Mesenchymal stem cell (in vitro differentiated cells and primary cell): Measurements from ENCODE around the gene FEM1A.

Experiments used
- DNase-seq: peaks from one replicate; pipeline ENCODE4 v3.0.0-alpha.2; 2013
- H2AFZ ChIP-seq: one replicate; pipeline ENCODE4 v1.6.1; 2013; ENCODE audit warnings: low read depth, mild to moderate bottlenecking, control low read depth, inconsistent platforms, low read length, moderate library complexity
- H2AK5ac ChIP-seq: 2 replicates; pipeline ENCODE4 v1.6.1; 2013; ENCODE audit warnings: low read length, moderate library complexity, mild to moderate bottlenecking, inconsistent platforms; ENCODE audit not compliant: severe bottlenecking
- H2BK120ac ChIP-seq: one replicate; pipeline ENCODE4 v1.6.1; 2013; ENCODE audit warnings: low read depth, mild to moderate bottlenecking, inconsistent platforms, low read length, moderate library complexity
- H2BK12ac ChIP-seq, 2 experiments: one replicate each; pipeline ENCODE4 v1.6.1; 2013; ENCODE audit warnings: inconsistent platforms in 2 of 2, low read length in 2 of 2, mild to moderate bottlenecking in 2 of 2, moderate library complexity in 2 of 2, control low read depth in 1 of 2
- H2BK15ac ChIP-seq: one replicate; pipeline ENCODE4 v1.6.1; 2013; ENCODE audit warnings: mild to moderate bottlenecking, low read depth, inconsistent platforms; ENCODE audit not compliant: poor library complexity, severe bottlenecking
- H2BK5ac ChIP-seq: 2 replicates; pipeline ENCODE4 v1.6.1; 2013; ENCODE audit warnings: low read depth, mild to moderate bottlenecking, low read length, control low read depth, inconsistent platforms; ENCODE audit not compliant: poor library complexity, severe bottlenecking
- H3K14ac ChIP-seq, 2 experiments: one replicate each; pipeline ENCODE4 v1.6.1; 2013; ENCODE audit warnings: inconsistent platforms in 2 of 2, low read length in 2 of 2, control low read depth in 1 of 2, mild to moderate bottlenecking in 1 of 2, moderate library complexity in 1 of 2
- H3K18ac ChIP-seq, 2 experiments: one replicate each; pipeline ENCODE4 v1.6.1; 2013; ENCODE audit warnings: inconsistent platforms in 2 of 2, low read length in 2 of 2, control low read depth in 1 of 2, low read depth in 1 of 2, mild to moderate bottlenecking in 1 of 2
- H3K23ac ChIP-seq, 2 experiments: one replicate each; pipeline ENCODE4 v1.6.1; 2013; ENCODE audit warnings: inconsistent platforms in 2 of 2, low read length in 2 of 2, mild to moderate bottlenecking in 2 of 2, moderate library complexity in 2 of 2, control low read depth in 1 of 2
- H3K27ac ChIP-seq: 2 replicates; pipeline ENCODE4 v1.5.1; 2013; ENCODE audit warnings: mild to moderate bottlenecking, moderate library complexity, low read length, control low read depth, inconsistent platforms; ENCODE audit not compliant: poor library complexity, severe bottlenecking
- H3K27me3 ChIP-seq, 2 experiments: 2 replicates each; pipeline versions ENCODE4 v1.6.1 to v1.7.0; 2013; ENCODE audit warnings: low read length in 2 of 2, mild to moderate bottlenecking in 2 of 2, moderate library complexity in 2 of 2, control low read depth in 1 of 2, inconsistent platforms in 1 of 2; ENCODE audit not compliant: control insufficient read depth in 1 of 2, insufficient read depth in 1 of 2
- H3K36me3 ChIP-seq, 2 experiments: 2 replicates each; pipeline versions ENCODE4 v1.6.1 to v1.7.0; 2013; ENCODE audit warnings: low read length in 2 of 2, control low read depth in 1 of 2, inconsistent platforms in 1 of 2, low read depth in 1 of 2, mild to moderate bottlenecking in 1 of 2; ENCODE audit not compliant: insufficient read depth in 2 of 2, control insufficient read depth in 1 of 2
- H3K4ac ChIP-seq, 2 experiments: one replicate each; pipeline ENCODE4 v1.6.1; 2013; ENCODE audit warnings: inconsistent platforms in 2 of 2, low read length in 2 of 2, mild to moderate bottlenecking in 2 of 2, moderate library complexity in 2 of 2, control low read depth in 1 of 2, low read depth in 1 of 2
- H3K4me1 ChIP-seq: 2 replicates; pipeline ENCODE4 v1.6.1; 2013; ENCODE audit warnings: low read depth, low read length, control low read depth; ENCODE audit not compliant: control insufficient read depth, insufficient read depth
- H3K4me2 ChIP-seq: 2 replicates; pipeline ENCODE4 v1.6.1; 2013; ENCODE audit warnings: low read length, mild to moderate bottlenecking, inconsistent platforms; ENCODE audit not compliant: poor library complexity, severe bottlenecking
- H3K4me3 ChIP-seq, 2 experiments: 2 replicates each; pipeline versions ENCODE4 v1.5.1 to v1.7.0; 2013; ENCODE audit warnings: low read length in 2 of 2, mild to moderate bottlenecking in 2 of 2, control low read depth in 1 of 2, low read depth in 1 of 2; ENCODE audit not compliant: insufficient read depth in 1 of 2
- H3K79me1 ChIP-seq: replicated peaks from 2 replicates; pipeline ENCODE4 v1.6.1; 2013; ENCODE audit warnings: mild to moderate bottlenecking, control low read depth, low read length, inconsistent platforms; ENCODE audit not compliant: poor library complexity, severe bottlenecking
- H3K9ac ChIP-seq: 2 replicates; pipeline ENCODE4 v1.7.0; 2013; ENCODE audit warnings: mild to moderate bottlenecking, low read length, moderate library complexity
- H3K9me3 ChIP-seq: 2 replicates; pipeline ENCODE4 v1.7.0; 2013; ENCODE audit warnings: mild to moderate bottlenecking, low read length; ENCODE audit not compliant: control insufficient read depth
- H4K8ac ChIP-seq: one replicate; pipeline ENCODE4 v1.6.1; 2013; ENCODE audit warnings: inconsistent platforms, mild to moderate bottlenecking, low read length, moderate library complexity
- H4K91ac ChIP-seq: one replicate; pipeline ENCODE4 v1.6.1; 2013; ENCODE audit warnings: mild to moderate bottlenecking, low read length, inconsistent platforms
- WGBS: methylation state at CpG from one replicate; pipeline ENCODE4 v1.1.7; 2013; ENCODE audit warnings: mixed read lengths; 5-methylcytosine and 5-hydroxymethylcytosine counted together

FEM1A gene

DNA sequence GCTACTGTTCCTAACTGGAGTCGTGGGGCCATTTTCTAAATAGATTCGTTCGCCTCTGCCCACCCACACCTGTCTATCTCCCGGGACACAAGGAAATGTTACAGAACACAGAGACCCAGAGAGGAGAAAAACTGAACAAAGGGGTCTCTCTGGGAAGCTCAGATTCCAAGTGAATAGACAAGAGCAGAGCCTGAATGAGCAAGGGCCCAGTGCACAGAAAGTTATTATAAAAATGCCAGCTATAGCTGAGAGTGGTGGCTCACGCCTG lies 27.2 kb upstream of the FEM1A start:
- Histone ChIP-seq H3K23ac (no peak overlapping the region), H3K27ac (no peak overlapping the region), H2AK5ac (no peak overlapping the region), H3K79me1 (no peaks in the 10 kb centered on the region), H2BK15ac (no peak overlapping the region), H3K18ac (no peak overlapping the region), H3K36me3 (no peaks in the 10 kb centered on the region), H3K9ac (no peak overlapping the region), H3K4me1 (peaks cover 10% of the 10 kb centered on the region), H3K14ac (no peak overlapping the region), H3K4me3 (no peak overlapping the region), H2BK120ac (no peak overlapping the region), H3K4ac (no peak overlapping the region), H2AFZ (no peak overlapping the region), H3K9me3 (no peaks in the 10 kb centered on the region), H3K27me3 (peaks cover 52 to 54% of the 10 kb centered on the region in 2 experiments), H4K8ac (no peak overlapping the region), H2BK12ac (no peak overlapping the region), H2BK5ac (no peak overlapping the region), H4K91ac (no peak overlapping the region), H3K4me2 (no peak overlapping the region)
- 78% methylated on average over 5 of the region's 5 CpGs for WGBS
- DNase-seq, result no peak

DNA sequence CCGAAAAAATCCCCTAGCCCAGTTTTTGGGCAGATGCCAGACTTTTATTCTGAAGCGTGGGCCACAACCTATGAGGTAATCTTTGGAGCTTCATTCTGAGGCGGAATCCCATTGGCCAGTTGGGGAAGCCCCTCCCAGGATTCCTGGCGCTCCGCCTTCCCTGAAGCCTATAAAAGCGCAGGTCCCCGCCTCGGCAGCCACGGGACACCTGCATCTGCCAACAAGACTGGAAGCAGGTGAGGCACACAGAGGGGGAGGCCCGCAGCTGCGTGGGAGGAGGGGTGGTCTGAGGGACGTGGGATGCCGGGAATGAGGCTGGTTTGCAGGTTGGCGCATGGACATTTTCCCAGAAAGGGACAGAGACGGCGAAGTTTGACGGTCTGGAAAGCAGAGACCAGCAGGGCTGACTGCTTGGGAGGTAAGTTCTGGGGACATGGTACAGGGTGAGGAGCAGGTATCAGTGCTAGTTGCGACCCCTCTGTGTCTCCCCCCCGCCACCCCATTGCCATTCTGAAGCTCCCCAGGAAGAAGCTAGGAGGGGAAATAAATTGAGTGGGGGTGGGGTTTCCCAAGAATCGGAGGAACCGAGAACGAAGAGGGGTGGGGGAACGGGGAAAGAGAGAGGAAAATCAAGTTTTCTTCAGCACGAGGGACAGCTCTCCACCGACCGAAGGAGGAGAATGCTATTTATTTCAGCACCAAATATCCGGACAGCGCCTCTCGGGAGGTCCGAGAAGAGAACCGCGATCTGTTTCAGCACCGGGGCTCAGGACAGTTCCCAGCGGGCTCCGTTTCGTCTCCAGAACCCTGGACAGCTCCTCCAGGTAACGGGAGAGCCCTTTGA lies 22.4 kb upstream of the FEM1A start:
- H3K9ac ChIP-seq, result no peak overlapping the region
- no peak overlapping the region for H2BK12ac ChIP-seq
- H3K14ac ChIP-seq, result no peak overlapping the region
- no peak overlapping the region for H2AK5ac ChIP-seq
- H3K4ac ChIP-seq, result no peak overlapping the region
- no peaks in the 10 kb centered on the region for H3K9me3 ChIP-seq
- whole genome bisulfite sequencing, result 16% methylated on average over 33 of the region's 37 CpGs
- no peaks in the 10 kb centered on the region for H3K79me1 ChIP-seq
- no peaks in the 10 kb centered on the region for H3K4me1 ChIP-seq
- no peak overlapping the region for H2BK120ac ChIP-seq
- H2BK5ac ChIP-seq, result no peak overlapping the region
- no peak overlapping the region for H2BK15ac ChIP-seq
- H3K4me2 ChIP-seq, result no peak overlapping the region
- H3K4me3 ChIP-seq, result no peak overlapping the region
- H4K91ac ChIP-seq, result no peak overlapping the region
- H3K36me3 ChIP-seq, result no peaks in the 10 kb centered on the region
- no peak overlapping the region for H3K23ac ChIP-seq
- no peak overlapping the region for H2AFZ ChIP-seq
- H3K27ac ChIP-seq, result no peak overlapping the region
- DNase-seq, result peak; percentile 84
- no peak overlapping the region for H4K8ac ChIP-seq
- no peak overlapping the region for H3K18ac ChIP-seq
- peaks cover 22 to 27% of the 10 kb centered on the region in 2 experiments for H3K27me3 ChIP-seq

- Histone ChIP-seq H3K36me3 (no peaks in the 10 kb centered on the region), H3K79me1 (no peaks in the 10 kb centered on the region), H2AFZ (no peak overlapping the region), H2BK120ac (no peak overlapping the region), H3K14ac (no peak overlapping the region), H4K8ac (no peak overlapping the region), H2BK15ac (no peak overlapping the region), H4K91ac (no peak overlapping the region), H3K4ac (no peak overlapping the region), H3K23ac (no peak overlapping the region), H2AK5ac (no peak overlapping the region), H3K9me3 (no peaks in the 10 kb centered on the region), H2BK5ac (no peak overlapping the region), H3K4me2 (no peak overlapping the region), H3K27ac (no peak overlapping the region), H3K4me1 (no peaks in the 10 kb centered on the region), H3K9ac (no peak overlapping the region), H3K4me3 (no peak overlapping the region), H3K18ac (no peak overlapping the region), H3K27me3 (peaks cover 21 to 37% of the 10 kb centered on the region in 2 experiments), H2BK12ac (no peak overlapping the region)
- DNase-seq, result no peak
- WGBS, result 13% methylated on average over 1 of the region's 2 CpGs
Measured at GRCh38 chr19:4772566-4772965, 19.0 kb upstream of the FEM1A start.

DNA sequence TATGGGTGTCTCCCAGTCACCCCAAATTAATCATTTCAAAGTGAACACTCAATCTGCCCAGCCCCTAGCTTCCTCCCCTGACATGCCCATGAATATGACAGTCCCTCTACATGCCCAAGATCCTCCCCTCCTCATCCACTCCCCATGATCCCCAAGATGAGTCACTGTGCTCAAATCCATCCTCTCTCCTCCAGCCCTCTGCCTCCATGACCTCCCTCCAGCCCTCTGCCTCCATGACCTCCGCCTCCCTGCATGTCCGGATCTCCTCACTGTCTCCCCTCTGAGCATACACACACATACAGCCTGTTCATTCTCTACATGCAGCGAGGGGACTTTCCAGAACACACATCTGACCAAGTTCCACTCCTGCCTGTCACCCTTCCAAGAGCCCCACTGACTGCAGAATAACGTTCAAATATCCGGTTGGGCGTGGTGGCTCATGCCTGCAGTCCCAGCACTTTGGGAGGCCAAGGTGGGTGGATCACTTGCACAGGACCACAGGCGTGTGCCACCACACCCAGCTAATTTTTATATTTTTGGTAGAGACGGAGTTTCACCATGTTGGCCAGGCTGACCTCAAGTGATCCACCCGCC lies 18.4 kb upstream of the FEM1A start:
- Histone ChIP-seq H2AK5ac (no peak overlapping the region), H3K18ac (no peak overlapping the region), H4K8ac (no peak overlapping the region), H2BK12ac (no peak overlapping the region), H2BK120ac (no peak overlapping the region), H3K9me3 (no peaks in the 10 kb centered on the region), H3K4me1 (no peaks in the 10 kb centered on the region), H3K36me3 (no peaks in the 10 kb centered on the region), H2AFZ (no peak overlapping the region), H3K79me1 (no peaks in the 10 kb centered on the region), H4K91ac (no peak overlapping the region), H3K23ac (no peak overlapping the region), H2BK5ac (no peak overlapping the region), H3K4me3 (no peak overlapping the region), H3K27me3 (peaks cover 21 to 39% of the 10 kb centered on the region in 2 experiments), H3K4ac (no peak overlapping the region), H2BK15ac (no peak overlapping the region), H3K4me2 (no peak overlapping the region), H3K14ac (no peak overlapping the region), H3K9ac (no peak overlapping the region), H3K27ac (no peak overlapping the region)
- DNase-seq, result no peak
- 70% methylated on average over 9 of the region's 9 CpGs for WGBS
